Esophagus muscularis mucosa (tissue), 4 donors: Measurements from ENCODE around the gene TPTE2. TPM values are rescaled to one million over a fixed set of nuclear protein-coding genes. Genes with fewer than 3 reads are reported as not detected.
"Not testable (repeated sequence)": the region's sequence is repeated elsewhere in the genome, so short reads cannot be mapped to it uniquely, and the experiment has no call there.

Experiments
- DNase-seq: peaks from one replicate; pipeline ENCODE4 v3.0.0-alpha.2; 2017; ENCODE audit errors: extremely low spot score
- H3K27ac ChIP-seq, 4 donors: fragments of 200-600 bp; sonication (generic); replicated peaks in 1 of 4; 1 replicate in 3 of 4; 2 replicates in 1 of 4; pipeline ENCODE4 v1.5.1; 2016 to 2019; ENCODE audit warnings: mild to moderate bottlenecking in 1 of 4
- H3K27me3 ChIP-seq, 4 donors: fragments of 200-600 bp; sonication (generic); one replicate each; pipeline versions ENCODE4 v1.5.1 to v1.6.0; 2016 to 2019
- H3K36me3 ChIP-seq, 4 donors: fragments of 200-600 bp; sonication (generic); one replicate each; pipeline ENCODE4 v1.5.1; 2016 to 2019
- H3K4me1 ChIP-seq, 4 donors: fragments of 200-600 bp; sonication (generic); one replicate each; pipeline ENCODE4 v1.5.1; 2016 to 2019
- H3K4me3 ChIP-seq, 4 donors: fragments of 200-600 bp; sonication (generic); 1 replicate in 2 of 4; 2 replicates in 2 of 4; pipeline ENCODE4 v1.5.1; 2016 to 2019; ENCODE audit warnings: mild to moderate bottlenecking in 4 of 4, moderate library complexity in 1 of 4
- H3K9me3 ChIP-seq, 4 donors: fragments of 200-600 bp; sonication (generic); 1 replicate in 3 of 4; 2 replicates in 1 of 4; pipeline ENCODE4 v1.5.1; 2016 to 2019
- CTCF ChIP-seq, 3 experiments: fragments of 200-600 bp in 2 of 3; fragments of 450-650 bp in 1 of 3; sonication (generic) in 2 of 3; IDR thresholded peaks; one replicate each; pipeline ENCODE4 v1.5.1; 2017 to 2019; ENCODE audit warnings: antibody characterized with exemption in 3 of 3, mild to moderate bottlenecking in 2 of 3, moderate library complexity in 1 of 3
- POLR2AphosphoS5 ChIP-seq, 2 donors: sonication (generic); formaldehyde crosslinking; IDR thresholded peaks; one replicate each; pipeline ENCODE4 v1.6.1; 2017; ENCODE audit warnings: antibody characterized with exemption in 2 of 2
- WGBS: methylation state at CpG from one replicate; pipeline ENCODE4 v1.1.5; 2018; 5-methylcytosine and 5-hydroxymethylcytosine counted together
- intact Hi-C: fragments of 100-400 bp; cut with DNase I; formaldehyde crosslinking; loops from one replicate; pipeline ENCODE4 v1.15.1; 2023
- total RNA-seq, 4 donors: library from RNA; depleted of rRNA; stranded (reverse); fragments of >200 nt; gene quantifications; one replicate each; pipeline versions ENCODE4 v1.1.0 to v1.2.1, GENCODE V29; 2016

Gene TPTE2
- total RNA-seq, 4 donors from 2014 or later = 0.29 TPM; not detected in 3

GRCh38 chr13:19525634-19526033 is 35.7 kb downstream of the TPTE2 start:
- H3K27ac ChIP-seq, intact Hi-C loops, DNase-seq: not testable (repeated sequence)

GRCh38 chr13:19519049-19519448 is 42.3 kb downstream of the TPTE2 start:
- Histone ChIP-seq H3K4me3 (no peak overlapping the region), H3K27ac (no peak overlapping the region), H3K4me1 (no peaks in the 10 kb centered on the region), H3K9me3 (no peaks in the 10 kb centered on the region), H3K27me3 (no peaks in the 10 kb centered on the region), H3K36me3 (no peaks in the 10 kb centered on the region)
- no peak for DNase-seq
- intact Hi-C loops = no loop called here
- TF ChIP-seq CTCF (IDR thresholded peaks at IDR 0.05) (no peak), POLR2AphosphoS5 (IDR thresholded peaks at IDR 0.05) (no peak)

More at GRCh38 chr13:19525634-19526033, 35.7 kb downstream of the TPTE2 start:
- H3K4me1 ChIP-seq, H3K9me3 ChIP-seq, H3K27me3 ChIP-seq, H3K4me3 ChIP-seq, H3K36me3 ChIP-seq: not testable (repeated sequence)

- H3K27ac ChIP-seq, H3K27me3 ChIP-seq, H3K9me3 ChIP-seq, H3K4me3 ChIP-seq, intact Hi-C loops, H3K4me1 ChIP-seq, DNase-seq, H3K36me3 ChIP-seq: not testable (repeated sequence)
- 73% methylated on average over 5 of the region's 5 CpGs for WGBS
Observed at GRCh38 chr13:19507623-19508022, 53.7 kb downstream of the TPTE2 start.

DNA sequence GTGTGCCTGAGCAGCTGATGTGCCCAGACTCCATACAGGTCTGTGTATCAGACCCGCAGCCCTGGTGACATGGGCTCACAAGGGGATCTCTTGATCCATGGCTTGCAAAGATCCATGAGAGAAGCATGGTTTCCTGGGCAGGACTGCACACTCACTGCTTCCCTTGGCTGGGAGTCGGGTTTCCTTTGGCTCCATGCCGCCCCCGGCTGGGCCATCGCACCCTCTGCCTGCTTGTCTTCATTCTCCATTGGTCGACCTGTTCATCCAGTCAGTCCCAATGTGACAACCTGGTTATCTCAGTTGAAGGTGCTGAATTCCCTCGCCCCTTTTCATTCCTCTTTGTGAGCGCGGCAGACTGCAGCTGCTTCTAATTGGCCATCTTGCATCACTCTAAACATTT is 101.2 kb downstream of the TPTE2 start:
- H3K27me3 ChIP-seq, H3K4me3 ChIP-seq, H3K27ac ChIP-seq, H3K4me1 ChIP-seq, intact Hi-C loops, DNase-seq, H3K9me3 ChIP-seq, H3K36me3 ChIP-seq: not testable (repeated sequence)
- 59% methylated on average over 9 of the region's 9 CpGs for WGBS

DNA sequence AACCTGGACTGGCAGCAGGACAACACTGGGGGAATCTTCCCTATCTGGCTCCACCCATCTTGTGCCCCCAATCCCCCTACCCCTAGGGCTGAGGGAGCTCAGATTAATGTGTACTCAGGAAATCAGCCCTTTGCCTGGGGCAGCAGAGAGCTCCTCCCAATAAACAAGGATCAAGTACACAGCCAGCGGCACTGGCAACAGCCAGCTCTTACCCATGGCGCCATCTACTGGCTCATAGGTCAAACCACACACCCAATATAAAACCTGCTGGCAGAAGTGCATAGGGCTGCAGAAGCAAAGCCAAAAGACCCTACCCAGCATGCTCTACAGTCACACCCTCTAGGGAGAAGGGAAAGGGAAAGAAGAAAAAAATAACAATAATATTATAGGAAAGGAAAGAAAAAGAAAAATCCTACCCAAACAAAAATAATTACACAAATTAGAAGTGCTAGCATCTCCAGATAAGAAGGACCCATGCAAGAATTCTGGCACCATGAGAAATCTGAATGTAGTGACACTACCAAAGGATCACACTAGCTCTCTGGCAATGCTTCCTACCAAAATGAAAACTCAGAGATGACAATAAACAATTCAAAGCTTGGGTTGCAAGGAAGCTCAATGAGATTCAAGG is 122.2 kb downstream of the TPTE2 start:
- DNase-seq, H3K27me3 ChIP-seq, H3K27ac ChIP-seq, H3K9me3 ChIP-seq, H3K4me1 ChIP-seq, H3K36me3 ChIP-seq, intact Hi-C loops, H3K4me3 ChIP-seq: not testable (repeated sequence)
- WGBS = 8% methylated on average over 2 of the region's 2 CpGs
- TF ChIP-seq CTCF (IDR thresholded peaks at IDR 0.05) = peak in 1 of 3 experiments; percentile 23

- H3K4me1 ChIP-seq, DNase-seq, intact Hi-C loops, H3K27ac ChIP-seq, H3K27me3 ChIP-seq, H3K4me3 ChIP-seq, H3K36me3 ChIP-seq, H3K9me3 ChIP-seq: not testable (repeated sequence)
- WGBS = 74% methylated on average over 6 of the region's 6 CpGs
Observed at GRCh38 chr13:19437780-19438179, 123.6 kb downstream of the TPTE2 start.

GRCh38 chr13:19422236-19422635 is 139.1 kb downstream of the TPTE2 start:
- intact Hi-C loops, DNase-seq: not testable (repeated sequence)
- 89% methylated on average over 2 of the region's 2 CpGs for WGBS

GRCh38 chr13:19412494-19412893 is 148.8 kb downstream of the TPTE2 start:
- intact Hi-C loops, H3K4me3 ChIP-seq, H3K4me1 ChIP-seq, H3K36me3 ChIP-seq, H3K27me3 ChIP-seq, H3K27ac ChIP-seq, DNase-seq: not testable (repeated sequence)
- WGBS = 56% methylated on average over 2 of the region's 4 CpGs
- peaks cover 0 to 15% (median 7%) of the 10 kb centered on the region in 4 donors for H3K9me3 ChIP-seq

More at GRCh38 chr13:19422236-19422635, 139.1 kb downstream of the TPTE2 start:
- H3K36me3 ChIP-seq, H3K9me3 ChIP-seq, H3K4me3 ChIP-seq, H3K27me3 ChIP-seq, H3K4me1 ChIP-seq, H3K27ac ChIP-seq: not testable (repeated sequence)

- H3K36me3 ChIP-seq, H3K27ac ChIP-seq, H3K27me3 ChIP-seq, DNase-seq, H3K4me3 ChIP-seq, H3K9me3 ChIP-seq, H3K4me1 ChIP-seq, intact Hi-C loops: not testable (repeated sequence)
- 79% methylated on average over 12 of the region's 32 CpGs for WGBS
Observed at GRCh38 chr13:19382746-19383511, 178.4 kb downstream of the TPTE2 start.
